BE2C (cell line): ENCODE data around the gene ARMC10.
"Not testable (repeated sequence)": the region's sequence is repeated elsewhere in the genome, so short reads cannot be mapped to it uniquely, and the experiment has no call there.

Experiments
- DNase-seq: peaks from one replicate; pipeline ENCODE4 v3.0.0-alpha.2; 2020
- H3K27me3 ChIP-seq: fragments of 250-450 bp; sonication (Bioruptor Pico); 2 replicates; pipeline ENCODE4 v1.5.1; 2020; ENCODE audit warnings: mild to moderate bottlenecking
- H3K36me3 ChIP-seq: fragments of 250-450 bp; sonication (Bioruptor Pico); 2 replicates; pipeline ENCODE4 v1.5.1; 2020; ENCODE audit warnings: mild to moderate bottlenecking
- H3K4me1 ChIP-seq: fragments of 250-450 bp; sonication (Bioruptor Pico); 2 replicates; pipeline ENCODE4 v1.5.1; 2020
- H3K4me3 ChIP-seq: 2 replicates; pipeline ENCODE4 v1.5.1; 2011; ENCODE audit warnings: low read depth, low read length
- H3K9me3 ChIP-seq: fragments of 250-450 bp; sonication (Bioruptor Pico); 2 replicates; pipeline ENCODE4 v1.5.1; 2020
- CTCF ChIP-seq: IDR thresholded peaks from 2 replicates; pipeline ENCODE4 v1.5.1; 2012; ENCODE audit warnings: mild to moderate bottlenecking, low read depth, low read length

ARMC10 gene

GRCh38 chr7:103093429-103093828 lies 18.5 kb downstream of the ARMC10 start:
- Histone ChIP-seq H3K27me3 (no peaks in the 10 kb centered on the region), H3K9me3 (no peaks in the 10 kb centered on the region), H3K36me3 (peaks cover 20% of the 10 kb centered on the region), H3K4me1 (no peaks in the 10 kb centered on the region), H3K4me3 (no peak overlapping the region)
- DNase-seq = no peak
- no peak for TF ChIP-seq CTCF

GRCh38 chr7:103094102-103094501 lies 19.2 kb downstream of the ARMC10 start:
- Histone ChIP-seq H3K4me3 (no peak overlapping the region), H3K4me1 (no peaks in the 10 kb centered on the region), H3K9me3 (no peaks in the 10 kb centered on the region), H3K27me3 (no peaks in the 10 kb centered on the region), H3K36me3 (peaks cover 20% of the 10 kb centered on the region)
- TF ChIP-seq CTCF = peak; percentile 7; the same call in 1 of the 2 replicates
- no peak for DNase-seq

- not testable (repeated sequence) for H3K27me3 ChIP-seq, H3K4me3 ChIP-seq, DNase-seq, H3K4me1 ChIP-seq, H3K9me3 ChIP-seq
- H3K36me3 ChIP-seq = peaks cover 20% of the 10 kb centered on the region
Measured at GRCh38 chr7:103095558-103095957, 20.6 kb downstream of the ARMC10 start.

- peaks cover 20% of the 10 kb centered on the region for H3K36me3 ChIP-seq
- H3K4me3 ChIP-seq = no peak overlapping the region
- DNase-seq = no peak
- no peak for TF ChIP-seq CTCF
- no peaks in the 10 kb centered on the region for H3K9me3 ChIP-seq
- H3K27me3 ChIP-seq = no peaks in the 10 kb centered on the region
- H3K4me1 ChIP-seq = no peaks in the 10 kb centered on the region
Measured at GRCh38 chr7:103097041-103097440, 22.1 kb downstream of the ARMC10 start.

- DNase-seq = no peak
- peaks cover 24% of the 10 kb centered on the region for H3K36me3 ChIP-seq
- no peak for TF ChIP-seq CTCF
- H3K9me3 ChIP-seq = no peaks in the 10 kb centered on the region
- H3K27me3 ChIP-seq = no peaks in the 10 kb centered on the region
- H3K4me1 ChIP-seq = no peaks in the 10 kb centered on the region
- H3K4me3 ChIP-seq = no peak overlapping the region
Measured at GRCh38 chr7:103100348-103100747, 25.4 kb downstream of the ARMC10 start.

- no peaks in the 10 kb centered on the region for H3K27me3 ChIP-seq
- H3K9me3 ChIP-seq = no peaks in the 10 kb centered on the region
- no peak overlapping the region for H3K4me3 ChIP-seq
- DNase-seq = no peak
- peaks cover 24% of the 10 kb centered on the region for H3K36me3 ChIP-seq
- H3K4me1 ChIP-seq = no peaks in the 10 kb centered on the region
- no peak for TF ChIP-seq CTCF
Measured at GRCh38 chr7:103101543-103101942, 26.6 kb downstream of the ARMC10 start.

GRCh38 chr7:103106005-103106702 lies 31.2 kb downstream of the ARMC10 start:
- DNase-seq = no peak
- Histone ChIP-seq H3K4me1 (no peaks in the 10 kb centered on the region), H3K4me3 (no peak overlapping the region), H3K9me3 (no peaks in the 10 kb centered on the region), H3K27me3 (no peaks in the 10 kb centered on the region), H3K36me3 (peaks cover 19% of the 10 kb centered on the region)
- TF ChIP-seq CTCF = no peak

- H3K4me3 ChIP-seq, DNase-seq, H3K9me3 ChIP-seq, H3K27me3 ChIP-seq, H3K4me1 ChIP-seq: not testable (repeated sequence)
- peaks cover 19% of the 10 kb centered on the region for H3K36me3 ChIP-seq
Measured at GRCh38 chr7:103106703-103107070, 31.7 kb downstream of the ARMC10 start.
